MCF 10A (cell line): ENCODE results near the gene OPN1SW. TPM values are rescaled to one million over a fixed set of nuclear protein-coding genes. Genes with fewer than 3 reads are reported as not detected.

Experiments
- BruUV-seq: library from RNA; stranded (reverse); fragments of 400-500 nt; replicated peaks from 2 replicates; lab custom pipeline; 2021; lab: Mats Ljungman, UMichigan
- CTCF ChIA-PET: fragments of 300-600 bp; sonication (Branson Sonifier 250); formaldehyde crosslinking; extraction: SDS; loops from one replicate; lab custom pipeline; 2021; ENCODE audit warnings: antibody characterized with exemption, inconsistent platforms; lab: Yijun Ruan, JAX
- POLR2A ChIA-PET: fragments of 300-600, 350-650 bp; sonication (Branson Sonifier 250); formaldehyde crosslinking; extraction: SDS; loops from one replicate; lab custom pipeline; 2020; ENCODE audit warnings: antibody characterized with exemption, inconsistent platforms; lab: Yijun Ruan, JAX
- DNase-seq: peaks from one replicate; pipeline ENCODE4 v3.0.0-alpha.2; 2018; ENCODE audit not compliant: unreplicated experiment
- H3K27ac Mint-ChIP-seq: one replicate; pipeline ENCODE4 v1.8.0; 2022; ENCODE audit warnings: mild to moderate bottlenecking, low read depth, mixed read lengths; ENCODE audit not compliant: unreplicated experiment
- H3K27me3 Mint-ChIP-seq: one replicate; pipeline ENCODE4 v1.8.0; 2022; ENCODE audit warnings: mixed read lengths; ENCODE audit not compliant: insufficient read depth, unreplicated experiment
- H3K36me3 Mint-ChIP-seq: one replicate; pipeline ENCODE4 v1.8.0; 2022; ENCODE audit warnings: mild to moderate bottlenecking, moderate library complexity, mixed read lengths; ENCODE audit not compliant: insufficient read depth, unreplicated experiment
- H3K4me1 Mint-ChIP-seq: one replicate; pipeline ENCODE4 v1.8.0; 2022; ENCODE audit warnings: mixed read lengths; ENCODE audit not compliant: insufficient read depth, unreplicated experiment
- H3K4me3 Mint-ChIP-seq: one replicate; pipeline ENCODE4 v1.8.0; 2022; ENCODE audit warnings: mild to moderate bottlenecking, moderate library complexity, mixed read lengths; ENCODE audit not compliant: unreplicated experiment
- H3K9me3 Mint-ChIP-seq: one replicate; pipeline ENCODE4 v1.8.0; 2022; ENCODE audit warnings: mixed read lengths; ENCODE audit not compliant: unreplicated experiment
- CTCF ChIP-seq: fragments of 200-600 bp; IDR thresholded peaks from one replicate; pipeline ENCODE4 v1.8.0; 2022; ENCODE audit warnings: antibody characterized with exemption, mild to moderate bottlenecking; ENCODE audit not compliant: unreplicated experiment
- intact Hi-C: fragments of 100-400 bp; cut with micrococcal nuclease; formaldehyde crosslinking; loops from 2 replicates; pipeline ENCODE4 v1.14.1; 2022
- total RNA-seq: library from RNA; stranded (reverse); gene quantifications from 2 replicates; pipeline ENCODE4 v1.2.3, GENCODE V29; 2022

The OPN1SW gene
- total RNA-seq, 1 experiment from 2014 or later: not detected

GRCh38 chr7:128800567-128800966 is 25.0 kb upstream of the OPN1SW start:
- Mint-ChIP-seq H3K4me3 (no peak overlapping the region), H3K36me3 (no peaks in the 10 kb centered on the region), H3K4me1 (no peaks in the 10 kb centered on the region), H3K9me3 (no peaks in the 10 kb centered on the region), H3K27me3 (no peaks in the 10 kb centered on the region), H3K27ac (no peak overlapping the region)
- no peak for TF ChIP-seq CTCF
- no peak for DNase-seq
- intact Hi-C loops: no loop called here
- no TSS peak for BruUV-seq
- ChIA-PET POLR2A (no interaction called here), CTCF (no interaction called here)

DNA sequence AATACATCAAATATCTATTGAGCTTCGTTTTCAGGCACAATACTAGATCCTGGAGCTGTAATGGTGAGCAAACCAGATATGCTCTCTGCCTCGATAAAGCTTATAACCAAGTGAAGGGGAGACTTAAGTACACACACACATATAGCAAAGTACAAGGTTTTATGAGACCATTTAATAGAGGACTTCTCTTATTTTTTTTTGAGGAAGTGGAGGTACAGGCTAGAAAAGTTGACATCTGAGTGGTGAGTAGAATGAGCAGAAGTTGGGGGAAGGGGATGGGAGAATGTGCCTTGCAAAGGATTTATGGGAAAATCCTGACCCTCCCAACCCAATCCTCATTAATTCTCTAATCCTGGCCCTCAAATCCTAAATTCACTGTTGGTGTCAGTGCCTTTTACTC is 23.9 kb upstream of the OPN1SW start:
- no peak overlapping the region for H3K27ac Mint-ChIP-seq
- ChIA-PET CTCF (no interaction called here), POLR2A (no interaction called here)
- no peaks in the 10 kb centered on the region for H3K27me3 Mint-ChIP-seq
- no peaks in the 10 kb centered on the region for H3K36me3 Mint-ChIP-seq
- no TSS peak for BruUV-seq
- no peak for DNase-seq
- H3K4me1 Mint-ChIP-seq: no peaks in the 10 kb centered on the region
- intact Hi-C loops: no loop called here
- no peak for TF ChIP-seq CTCF
- H3K4me3 Mint-ChIP-seq: no peak overlapping the region
- H3K9me3 Mint-ChIP-seq: no peaks in the 10 kb centered on the region

GRCh38 chr7:128796327-128796726 is 20.7 kb upstream of the OPN1SW start:
- H3K4me3 Mint-ChIP-seq: no peak overlapping the region
- no peaks in the 10 kb centered on the region for H3K4me1 Mint-ChIP-seq
- H3K36me3 Mint-ChIP-seq: no peaks in the 10 kb centered on the region
- no peaks in the 10 kb centered on the region for H3K9me3 Mint-ChIP-seq
- no peak overlapping the region for H3K27ac Mint-ChIP-seq
- no TSS peak for BruUV-seq
- intact Hi-C loops: no loop called here
- TF ChIP-seq CTCF: no peak
- DNase-seq: no peak
- ChIA-PET POLR2A (interaction anchor here (0.6 kb wide), 1 partner anchor 55 kb away, joined by 3 read pairs; no protein-coding TSS in a partner anchor), CTCF (no interaction called here)
- H3K27me3 Mint-ChIP-seq: no peaks in the 10 kb centered on the region

- no peak overlapping the region for H3K4me3 Mint-ChIP-seq
- CTCF ChIA-PET: interaction anchor here (0.6 kb wide), 1 partner anchor 13 kb away, joined by 3 read pairs; no protein-coding TSS in a partner anchor
Measured at GRCh38 chr7:128795129-128795528, 19.5 kb upstream of the OPN1SW start.

More at GRCh38 chr7:128795129-128795528, 19.5 kb upstream of the OPN1SW start:
- POLR2A ChIA-PET: interaction anchor here (1.2 kb wide), 1 partner anchor 68 kb away, joined by 3 read pairs; the partner anchor contains the start of gene ATP6V1F
- peaks cover 3% of the 10 kb centered on the region for H3K27me3 Mint-ChIP-seq
- H3K27ac Mint-ChIP-seq: no peak overlapping the region
- BruUV-seq: no TSS peak
- H3K9me3 Mint-ChIP-seq: no peaks in the 10 kb centered on the region
- H3K36me3 Mint-ChIP-seq: no peaks in the 10 kb centered on the region
- no peak for TF ChIP-seq CTCF
- intact Hi-C loops: no loop called here
- DNase-seq: no peak
- H3K4me1 Mint-ChIP-seq: no peaks in the 10 kb centered on the region
